Transverse colon (tissue), 4 donors: Measurements from ENCODE around the gene UBR3.

Experiments
- EP300 ChIP-seq: sonication (generic); formaldehyde crosslinking; IDR thresholded peaks from one replicate; pipeline ENCODE4 v1.6.1; 2017; ENCODE audit warnings: antibody characterized with exemption, low read depth
- POLR2A ChIP-seq: fragments of 450-650 bp; IDR thresholded peaks from one replicate; pipeline ENCODE4 v1.6.1; 2016; ENCODE audit warnings: antibody characterized with exemption, mild to moderate bottlenecking, moderate library complexity
- POLR2AphosphoS5 ChIP-seq, 3 donors: sonication (generic); formaldehyde crosslinking; IDR thresholded peaks; one replicate each; pipeline ENCODE4 v1.6.1; 2016; ENCODE audit warnings: antibody characterized with exemption in 3 of 3
- TF ChIP-seq, protein P1 (sequence below), 5 experiments: fragments of 200-600 bp in 3 of 5; fragments of 450-650 bp in 2 of 5; sonication (generic) in 3 of 5; IDR thresholded peaks; 1 replicate in 2 of 5; 2 replicates in 3 of 5; pipeline ENCODE4 v1.5.1; 2016 to 2017; ENCODE audit warnings: antibody characterized with exemption in 5 of 5, inconsistent platforms in 3 of 5, mild to moderate bottlenecking in 2 of 5, moderate library complexity in 1 of 5

DNA sequence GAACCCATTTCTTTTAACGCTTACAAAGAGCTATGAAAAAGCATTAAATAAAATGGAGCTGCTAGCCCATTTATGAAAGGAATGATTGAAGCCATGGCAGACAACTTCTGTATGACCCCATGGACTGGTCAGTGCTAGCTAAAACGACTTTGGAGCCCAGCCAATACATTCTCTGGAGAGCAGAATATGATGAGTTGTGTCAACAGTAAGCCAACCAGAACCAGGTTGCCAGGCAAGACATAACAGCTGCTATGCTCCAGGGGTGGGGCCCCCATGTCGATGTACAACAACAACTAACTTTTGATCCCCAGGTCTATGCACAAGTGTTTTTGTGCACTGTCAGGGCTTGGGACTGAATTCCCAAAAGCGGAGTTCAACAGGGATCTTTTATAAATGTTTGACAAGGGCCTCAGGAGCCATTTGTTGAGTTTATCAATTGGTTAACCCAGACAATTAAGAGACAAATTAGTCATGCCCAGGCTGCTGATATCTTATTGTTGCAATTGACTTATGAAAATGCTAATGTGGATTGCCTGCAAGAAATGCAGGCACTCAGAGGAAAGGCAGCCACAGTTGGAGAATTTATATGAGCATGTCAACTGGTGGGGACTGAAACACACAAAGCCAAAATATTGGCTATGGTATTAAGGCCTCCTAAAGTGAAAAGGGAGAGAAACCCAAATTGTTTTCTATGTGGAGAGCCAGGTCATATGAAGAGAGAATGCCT, 286.1 kb downstream of the UBR3 start:
- no peak for TF ChIP-seq EP300
- TF ChIP-seq, protein P1, sequence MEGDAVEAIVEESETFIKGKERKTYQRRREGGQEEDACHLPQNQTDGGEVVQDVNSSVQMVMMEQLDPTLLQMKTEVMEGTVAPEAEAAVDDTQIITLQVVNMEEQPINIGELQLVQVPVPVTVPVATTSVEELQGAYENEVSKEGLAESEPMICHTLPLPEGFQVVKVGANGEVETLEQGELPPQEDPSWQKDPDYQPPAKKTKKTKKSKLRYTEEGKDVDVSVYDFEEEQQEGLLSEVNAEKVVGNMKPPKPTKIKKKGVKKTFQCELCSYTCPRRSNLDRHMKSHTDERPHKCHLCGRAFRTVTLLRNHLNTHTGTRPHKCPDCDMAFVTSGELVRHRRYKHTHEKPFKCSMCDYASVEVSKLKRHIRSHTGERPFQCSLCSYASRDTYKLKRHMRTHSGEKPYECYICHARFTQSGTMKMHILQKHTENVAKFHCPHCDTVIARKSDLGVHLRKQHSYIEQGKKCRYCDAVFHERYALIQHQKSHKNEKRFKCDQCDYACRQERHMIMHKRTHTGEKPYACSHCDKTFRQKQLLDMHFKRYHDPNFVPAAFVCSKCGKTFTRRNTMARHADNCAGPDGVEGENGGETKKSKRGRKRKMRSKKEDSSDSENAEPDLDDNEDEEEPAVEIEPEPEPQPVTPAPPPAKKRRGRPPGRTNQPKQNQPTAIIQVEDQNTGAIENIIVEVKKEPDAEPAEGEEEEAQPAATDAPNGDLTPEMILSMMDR (IDR thresholded peaks at IDR 0.05) = no peak
- TF ChIP-seq POLR2A = no peak
- TF ChIP-seq POLR2AphosphoS5 (IDR thresholded peaks at IDR 0.05) = no peak
